GM06990 (cell line): ENCODE measurements around the gene EML4.

ENCODE experiments used
- DNase-seq: peaks from one replicate; pipeline ENCODE4 v3.0.0-alpha.2; 2011; ENCODE audit not compliant: insufficient read length; ENCODE audit errors: extremely low read depth
- H3K27me3 ChIP-seq: replicated peaks from 2 replicates; pipeline ENCODE4 v1.6.0; 2011; ENCODE audit warnings: low read length; ENCODE audit not compliant: control insufficient read depth, insufficient read depth
- H3K36me3 ChIP-seq: 2 replicates; pipeline ENCODE4 v1.5.1; 2011; ENCODE audit warnings: low read length; ENCODE audit not compliant: control insufficient read depth, insufficient read depth
- H3K4me3 ChIP-seq: replicated peaks from 2 replicates; pipeline ENCODE4 v1.5.1; 2011; ENCODE audit warnings: low read depth, mild to moderate bottlenecking, control low read depth, low read length
- TF ChIP-seq, protein P1 (sequence below): IDR thresholded peaks from 2 replicates; pipeline ENCODE4 v1.5.1; 2011; ENCODE audit warnings: low read length, control low read depth, mild to moderate bottlenecking, inconsistent platforms; ENCODE audit not compliant: insufficient read depth, poor library complexity, severe bottlenecking

Gene EML4

DNA sequence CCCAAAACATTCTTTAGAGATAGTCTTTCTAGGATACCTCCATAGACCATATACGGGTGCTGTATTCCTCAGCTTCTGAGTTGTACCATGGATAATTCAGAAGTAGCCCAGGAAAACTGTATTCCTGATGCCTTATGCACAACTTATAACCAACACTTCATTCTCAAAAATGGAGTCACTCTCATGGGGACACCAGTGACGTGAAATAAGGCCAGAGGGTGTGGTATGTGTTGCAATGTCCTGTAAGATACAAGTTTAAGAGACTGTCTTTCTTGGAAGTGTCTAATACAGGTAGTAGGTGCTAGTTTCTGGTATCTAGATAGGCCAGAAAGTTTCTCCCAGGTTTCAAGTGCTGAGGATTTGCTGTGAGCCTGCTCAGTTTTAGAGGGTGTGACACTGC is 155.8 kb downstream of the EML4 start:
- TF ChIP-seq, protein P1, sequence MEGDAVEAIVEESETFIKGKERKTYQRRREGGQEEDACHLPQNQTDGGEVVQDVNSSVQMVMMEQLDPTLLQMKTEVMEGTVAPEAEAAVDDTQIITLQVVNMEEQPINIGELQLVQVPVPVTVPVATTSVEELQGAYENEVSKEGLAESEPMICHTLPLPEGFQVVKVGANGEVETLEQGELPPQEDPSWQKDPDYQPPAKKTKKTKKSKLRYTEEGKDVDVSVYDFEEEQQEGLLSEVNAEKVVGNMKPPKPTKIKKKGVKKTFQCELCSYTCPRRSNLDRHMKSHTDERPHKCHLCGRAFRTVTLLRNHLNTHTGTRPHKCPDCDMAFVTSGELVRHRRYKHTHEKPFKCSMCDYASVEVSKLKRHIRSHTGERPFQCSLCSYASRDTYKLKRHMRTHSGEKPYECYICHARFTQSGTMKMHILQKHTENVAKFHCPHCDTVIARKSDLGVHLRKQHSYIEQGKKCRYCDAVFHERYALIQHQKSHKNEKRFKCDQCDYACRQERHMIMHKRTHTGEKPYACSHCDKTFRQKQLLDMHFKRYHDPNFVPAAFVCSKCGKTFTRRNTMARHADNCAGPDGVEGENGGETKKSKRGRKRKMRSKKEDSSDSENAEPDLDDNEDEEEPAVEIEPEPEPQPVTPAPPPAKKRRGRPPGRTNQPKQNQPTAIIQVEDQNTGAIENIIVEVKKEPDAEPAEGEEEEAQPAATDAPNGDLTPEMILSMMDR: no peak
- H3K36me3 ChIP-seq: peaks cover 5% of the 10 kb centered on the region
- H3K27me3 ChIP-seq: no peaks in the 10 kb centered on the region
- H3K4me3 ChIP-seq: no peak overlapping the region
- DNase-seq: no peak

DNA sequence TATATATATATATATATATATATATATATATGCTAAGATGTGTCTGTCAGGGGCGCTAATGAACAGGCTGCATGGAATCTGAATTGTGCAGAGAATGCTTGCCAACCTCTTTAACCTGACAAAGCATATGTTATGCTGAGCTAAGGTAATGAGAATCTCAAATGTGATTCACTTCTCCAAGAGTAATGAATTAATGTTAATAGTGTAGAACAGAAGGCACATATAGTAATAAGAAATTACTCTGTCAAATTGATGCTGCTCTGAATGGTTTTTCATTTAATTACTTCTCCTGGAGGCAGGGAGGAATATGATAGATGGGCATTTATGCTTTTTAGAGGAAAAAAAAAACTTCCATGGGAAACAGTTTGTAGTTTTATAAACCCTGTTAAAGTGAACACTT is 156.5 kb downstream of the EML4 start:
- TF ChIP-seq, protein P1: no peak
- peaks cover 7% of the 10 kb centered on the region for H3K36me3 ChIP-seq
- H3K27me3 ChIP-seq: no peaks in the 10 kb centered on the region
- H3K4me3 ChIP-seq: no peak overlapping the region
- DNase-seq: no peak

DNA sequence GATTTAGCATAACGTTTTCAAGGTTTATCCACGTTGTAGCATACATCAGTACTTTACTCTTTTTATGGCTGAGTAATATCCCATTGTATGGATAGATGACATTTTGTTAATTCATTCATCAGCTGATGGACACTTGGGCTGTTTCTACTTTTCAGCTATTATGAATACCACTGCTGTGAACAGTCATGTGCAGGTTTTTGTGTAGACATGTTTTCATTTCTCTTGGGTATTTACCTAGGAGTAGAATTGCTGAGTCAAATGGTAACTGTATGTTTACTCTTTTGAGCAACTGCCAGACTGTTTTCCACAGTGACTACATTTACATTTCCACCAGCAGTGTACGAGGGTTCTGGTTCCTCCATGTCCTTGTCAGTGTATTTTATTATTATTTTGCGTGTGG is 158.0 kb downstream of the EML4 start:
- Histone ChIP-seq H3K27me3 (no peaks in the 10 kb centered on the region), H3K4me3 (no peak overlapping the region), H3K36me3 (peaks cover 7% of the 10 kb centered on the region)
- no peak for DNase-seq
- TF ChIP-seq, protein P1: no peak

DNA sequence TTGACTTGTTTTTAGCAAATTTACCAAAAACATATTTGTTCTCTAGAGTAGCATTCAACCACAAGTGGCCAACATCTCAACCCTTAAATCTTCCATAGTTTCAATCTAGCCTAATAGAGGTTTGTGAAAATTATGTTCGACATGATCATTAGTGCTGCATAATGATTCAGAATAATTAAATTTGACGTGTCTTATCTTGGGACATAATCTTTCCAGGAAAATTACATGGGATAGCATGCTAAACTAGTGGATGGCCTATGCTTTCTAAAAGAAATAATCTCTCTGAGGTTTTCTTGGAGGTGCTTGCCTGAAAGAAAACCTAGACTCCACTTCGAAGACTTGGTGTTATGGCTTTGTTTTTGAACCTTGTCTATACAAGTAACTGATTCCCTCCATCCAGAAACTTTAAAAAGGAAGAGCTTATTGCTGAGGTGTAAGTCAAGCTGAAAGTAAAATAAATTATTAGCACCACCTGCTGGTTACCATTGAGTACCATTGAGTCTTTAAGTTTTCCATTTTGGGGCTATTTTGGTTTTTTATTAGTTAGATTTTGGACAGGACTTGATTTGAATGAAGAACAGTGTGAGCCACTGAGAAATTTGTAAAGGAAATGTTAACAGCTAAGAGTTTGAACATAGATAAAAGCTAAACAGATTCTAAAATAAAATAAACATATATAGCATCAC is 159.1 kb downstream of the EML4 start:
- no peak overlapping the region for H3K4me3 ChIP-seq
- H3K36me3 ChIP-seq: peaks cover 8% of the 10 kb centered on the region
- no peak for DNase-seq
- H3K27me3 ChIP-seq: no peaks in the 10 kb centered on the region
- TF ChIP-seq, protein P1: peak; percentile 43

DNA sequence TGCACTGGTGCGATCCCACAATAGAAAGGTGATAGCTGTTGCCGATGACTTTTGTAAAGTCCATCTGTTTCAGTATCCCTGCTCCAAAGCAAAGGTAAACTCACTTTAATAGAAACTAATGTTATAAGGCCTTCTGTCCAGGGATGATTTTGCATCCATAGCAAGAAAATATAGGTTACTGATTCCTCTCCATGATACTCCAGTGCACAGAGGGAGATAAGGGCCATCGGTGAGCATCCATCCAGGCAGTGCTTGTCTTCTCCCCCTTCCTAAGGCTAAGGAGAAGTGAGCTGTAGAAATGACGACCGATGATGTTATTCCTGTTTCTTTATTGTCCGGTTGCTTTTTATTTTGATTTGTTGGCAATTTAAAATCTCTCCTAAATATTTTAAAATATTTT is 159.8 kb downstream of the EML4 start:
- TF ChIP-seq, protein P1: no peak

DNA sequence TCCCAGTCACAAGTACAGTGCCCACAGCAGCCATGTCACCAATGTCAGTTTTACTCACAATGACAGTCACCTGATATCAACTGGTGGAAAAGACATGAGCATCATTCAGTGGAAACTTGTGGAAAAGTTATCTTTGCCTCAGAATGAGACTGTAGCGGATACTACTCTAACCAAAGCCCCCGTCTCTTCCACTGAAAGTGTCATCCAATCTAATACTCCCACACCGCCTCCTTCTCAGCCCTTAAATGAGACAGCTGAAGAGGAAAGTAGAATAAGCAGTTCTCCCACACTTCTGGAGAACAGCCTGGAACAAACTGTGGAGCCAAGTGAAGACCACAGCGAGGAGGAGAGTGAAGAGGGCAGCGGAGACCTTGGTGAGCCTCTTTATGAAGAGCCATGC is 160.6 kb downstream of the EML4 start:
- TF ChIP-seq, protein P1: no peak
- H3K4me3 ChIP-seq: no peak overlapping the region
- peaks cover 14% of the 10 kb centered on the region for H3K36me3 ChIP-seq
- DNase-seq: no peak
- H3K27me3 ChIP-seq: no peaks in the 10 kb centered on the region

More for the DNA sequence above, 159.8 kb downstream of the EML4 start:
- Histone ChIP-seq H3K36me3 (peaks cover 12% of the 10 kb centered on the region), H3K4me3 (no peak overlapping the region), H3K27me3 (no peaks in the 10 kb centered on the region)
- no peak for DNase-seq
